Measurements from ENCODE around the gene PTPRN2. TPM values are rescaled to one million over a fixed set of nuclear protein-coding genes. Genes with fewer than 3 reads are reported as not detected.

PTPRN2 gene
- total and polyA plus RNA-seq, 2 of the 13 experiments (the other 11 are each of a cell fraction or from before 2014, with no cell fraction given): 2.5 to 24.2 TPM

GRCh38 chr7:157997471-157997870 lies 590.2 kb downstream of the PTPRN2 start (continued):
- TF ChIP-seq ATF7 (IDR thresholded peaks at IDR 0.05) (no peak), ATF7 (CRISPR knock-in tag; IDR thresholded peaks at IDR 0.05) (no peak)
- TF ChIP-seq, protein P1, sequence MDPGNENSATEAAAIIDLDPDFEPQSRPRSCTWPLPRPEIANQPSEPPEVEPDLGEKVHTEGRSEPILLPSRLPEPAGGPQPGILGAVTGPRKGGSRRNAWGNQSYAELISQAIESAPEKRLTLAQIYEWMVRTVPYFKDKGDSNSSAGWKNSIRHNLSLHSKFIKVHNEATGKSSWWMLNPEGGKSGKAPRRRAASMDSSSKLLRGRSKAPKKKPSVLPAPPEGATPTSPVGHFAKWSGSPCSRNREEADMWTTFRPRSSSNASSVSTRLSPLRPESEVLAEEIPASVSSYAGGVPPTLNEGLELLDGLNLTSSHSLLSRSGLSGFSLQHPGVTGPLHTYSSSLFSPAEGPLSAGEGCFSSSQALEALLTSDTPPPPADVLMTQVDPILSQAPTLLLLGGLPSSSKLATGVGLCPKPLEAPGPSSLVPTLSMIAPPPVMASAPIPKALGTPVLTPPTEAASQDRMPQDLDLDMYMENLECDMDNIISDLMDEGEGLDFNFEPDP (CRISPR knock-in tag; conservative IDR thresholded peaks at IDR 0.05): no peak

DNA sequence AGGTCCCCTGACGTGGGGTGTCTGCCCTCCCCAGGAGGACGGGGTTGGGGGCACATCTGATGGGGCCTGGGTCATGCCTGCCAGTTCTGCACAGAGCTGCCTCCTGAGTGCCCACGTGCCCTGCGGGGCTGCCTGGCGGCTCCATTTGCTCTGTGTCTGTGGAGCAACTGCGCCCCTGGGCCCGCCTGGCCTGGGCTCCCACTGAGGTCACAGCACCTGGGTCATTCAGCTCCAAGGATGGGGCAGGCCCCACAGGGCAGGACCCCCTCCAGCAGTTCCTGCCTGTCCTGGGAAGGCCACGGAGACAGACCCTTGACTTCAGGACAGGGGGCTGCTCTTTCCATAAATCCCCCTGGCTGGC lies 590.6 kb downstream of the PTPRN2 start:
- ATAC-seq: peak; percentile 27; the same call in 2 of the 3 replicates
- no peaks in the 10 kb centered on the region for H3K4me1 ChIP-seq (ENCODE audit: insufficient read depth, low read length)
- H4K20me1 ChIP-seq (ENCODE audit: insufficient read depth, low read length): peaks cover 11% of the 10 kb centered on the region; the same call in 1 of the 2 replicates
- ChIA-PET POLR2A (no interaction called here), CTCF (ENCODE audit: low intra/inter-chr PET ratio, low total read pairs) (no interaction called here)
- intact Hi-C loops (cut with micrococcal nuclease; ENCODE audit: unreplicated experiment) (no loop called here), in situ Hi-C loops (cut with HindIII; ENCODE audit: extremely low pct_ligation_motif_present, low pct_unique_long_range_greater_than_20kb) (no loop called here)
- no peak overlapping the region for H3K4me3 ChIP-seq (replicated peaks in 1 of 3; ENCODE audit: insufficient read depth in 1 of 3, low read depth in 2 of 3, low read length in 3 of 3)
- no peak overlapping the region for H3K4me2 ChIP-seq (ENCODE audit: low read depth, low read length)
- no peaks in the 10 kb centered on the region for H3K9me3 ChIP-seq (ENCODE audit: low read length)
- no peak for DNase-seq (ENCODE audit: low spot score)
- WGBS (ENCODE audit: low lambda C conversion rate): 67% methylated on average over 3 of the region's 8 CpGs
- BruUV-seq (replicated peaks): no TSS peak
- FAIRE-seq: no peak
- no peak overlapping the region for H3K27ac ChIP-seq (ENCODE audit: extremely low read length, insufficient read depth, low read length)
- no peaks in the 10 kb centered on the region for H3K36me3 ChIP-seq (replicated peaks in 1 of 2; ENCODE audit: control insufficient read depth in 1 of 2, insufficient read depth in 2 of 2, low read length in 2 of 2)
- no peaks in the 10 kb centered on the region for H3K79me2 ChIP-seq (ENCODE audit: insufficient read depth, low read length)
- no peak overlapping the region for H3K9ac ChIP-seq (ENCODE audit: insufficient read depth, low read depth, low read length)
- H2AFZ ChIP-seq (ENCODE audit: low read length): no peak overlapping the region
- H3K27me3 ChIP-seq (ENCODE audit: control insufficient read depth in 1 of 2, insufficient read depth in 2 of 2, low read length in 2 of 2): no peaks in the 10 kb centered on the region
- TF ChIP-seq SRSF9 (IDR thresholded peaks at IDR 0.05; ENCODE audit: borderline replicate concordance, insufficient read depth, low read depth, low read length, poor library complexity, severe bottlenecking): no peak
- no peak for TF ChIP-seq PTBP1 (IDR thresholded peaks at IDR 0.05; ENCODE audit: low read depth, low read length, poor library complexity, severe bottlenecking)
- TF ChIP-seq, protein P1 (CRISPR knock-in tag; conservative IDR thresholded peaks at IDR 0.05): no peak
- no peak for TF ChIP-seq ZNF280B (CRISPR knock-in tag; IDR thresholded peaks at IDR 0.05; ENCODE audit: borderline replicate concordance)
- no peak for TF ChIP-seq ZFP62 (CRISPR knock-in tag; IDR thresholded peaks at IDR 0.05)
- TF ChIP-seq, protein P2, sequence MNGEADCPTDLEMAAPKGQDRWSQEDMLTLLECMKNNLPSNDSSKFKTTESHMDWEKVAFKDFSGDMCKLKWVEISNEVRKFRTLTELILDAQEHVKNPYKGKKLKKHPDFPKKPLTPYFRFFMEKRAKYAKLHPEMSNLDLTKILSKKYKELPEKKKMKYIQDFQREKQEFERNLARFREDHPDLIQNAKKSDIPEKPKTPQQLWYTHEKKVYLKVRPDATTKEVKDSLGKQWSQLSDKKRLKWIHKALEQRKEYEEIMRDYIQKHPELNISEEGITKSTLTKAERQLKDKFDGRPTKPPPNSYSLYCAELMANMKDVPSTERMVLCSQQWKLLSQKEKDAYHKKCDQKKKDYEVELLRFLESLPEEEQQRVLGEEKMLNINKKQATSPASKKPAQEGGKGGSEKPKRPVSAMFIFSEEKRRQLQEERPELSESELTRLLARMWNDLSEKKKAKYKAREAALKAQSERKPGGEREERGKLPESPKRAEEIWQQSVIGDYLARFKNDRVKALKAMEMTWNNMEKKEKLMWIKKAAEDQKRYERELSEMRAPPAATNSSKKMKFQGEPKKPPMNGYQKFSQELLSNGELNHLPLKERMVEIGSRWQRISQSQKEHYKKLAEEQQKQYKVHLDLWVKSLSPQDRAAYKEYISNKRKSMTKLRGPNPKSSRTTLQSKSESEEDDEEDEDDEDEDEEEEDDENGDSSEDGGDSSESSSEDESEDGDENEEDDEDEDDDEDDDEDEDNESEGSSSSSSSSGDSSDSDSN (CRISPR knock-in tag; IDR thresholded peaks at IDR 0.05): no peak
- no peak for TF ChIP-seq NKX3-1 (CRISPR knock-in tag; IDR thresholded peaks at IDR 0.05)
- TF ChIP-seq MED1 (CRISPR knock-in tag; IDR thresholded peaks at IDR 0.05): no peak
- TF ChIP-seq ZXDC (CRISPR knock-in tag; IDR thresholded peaks at IDR 0.05): no peak
- TF ChIP-seq HNRNPK (IDR thresholded peaks at IDR 0.05; ENCODE audit: low read depth, low read length, poor library complexity, severe bottlenecking): no peak
- TF ChIP-seq MTF2 (CRISPR knock-in tag; IDR thresholded peaks at IDR 0.05; ENCODE audit: borderline replicate concordance): no peak
